B cell (primary cell): Measurements from ENCODE around the gene CRACR2A.

Source experiments
- EZH2 ChIP-seq: IDR thresholded peaks from 2 replicates; pipeline ENCODE4 v1.6.1; 2012; ENCODE audit warnings: borderline replicate concordance, low read depth, mild to moderate bottlenecking, moderate library complexity, low read length; ENCODE audit not compliant: insufficient read depth, poor library complexity, severe bottlenecking
- TF ChIP-seq, protein P1 (sequence below): fragments of 200-600 bp; IDR thresholded peaks from one replicate; pipeline ENCODE4 v1.8.0; 2022; ENCODE audit warnings: antibody characterized with exemption, mild to moderate bottlenecking

DNA sequence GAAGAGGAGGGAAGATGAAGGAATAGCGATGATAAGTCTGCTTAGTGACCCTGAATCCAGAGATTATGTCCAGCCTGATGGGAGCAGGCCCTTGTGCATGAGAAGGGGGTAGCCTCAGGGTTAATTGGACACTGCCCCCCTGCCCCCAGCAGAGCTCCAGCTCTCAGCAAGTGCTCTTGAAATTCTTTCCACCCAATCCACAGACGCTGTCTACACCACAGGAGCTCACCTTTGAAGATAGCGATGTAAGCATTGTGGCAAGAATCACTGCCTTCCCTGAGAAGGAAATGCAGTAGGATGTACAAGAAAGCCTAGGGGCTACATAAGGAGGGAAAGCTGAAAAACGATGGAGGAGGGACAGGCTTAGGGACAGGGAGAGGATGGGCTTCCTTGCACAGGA lies 39.4 kb downstream of the CRACR2A start:
- TF ChIP-seq, protein P1, sequence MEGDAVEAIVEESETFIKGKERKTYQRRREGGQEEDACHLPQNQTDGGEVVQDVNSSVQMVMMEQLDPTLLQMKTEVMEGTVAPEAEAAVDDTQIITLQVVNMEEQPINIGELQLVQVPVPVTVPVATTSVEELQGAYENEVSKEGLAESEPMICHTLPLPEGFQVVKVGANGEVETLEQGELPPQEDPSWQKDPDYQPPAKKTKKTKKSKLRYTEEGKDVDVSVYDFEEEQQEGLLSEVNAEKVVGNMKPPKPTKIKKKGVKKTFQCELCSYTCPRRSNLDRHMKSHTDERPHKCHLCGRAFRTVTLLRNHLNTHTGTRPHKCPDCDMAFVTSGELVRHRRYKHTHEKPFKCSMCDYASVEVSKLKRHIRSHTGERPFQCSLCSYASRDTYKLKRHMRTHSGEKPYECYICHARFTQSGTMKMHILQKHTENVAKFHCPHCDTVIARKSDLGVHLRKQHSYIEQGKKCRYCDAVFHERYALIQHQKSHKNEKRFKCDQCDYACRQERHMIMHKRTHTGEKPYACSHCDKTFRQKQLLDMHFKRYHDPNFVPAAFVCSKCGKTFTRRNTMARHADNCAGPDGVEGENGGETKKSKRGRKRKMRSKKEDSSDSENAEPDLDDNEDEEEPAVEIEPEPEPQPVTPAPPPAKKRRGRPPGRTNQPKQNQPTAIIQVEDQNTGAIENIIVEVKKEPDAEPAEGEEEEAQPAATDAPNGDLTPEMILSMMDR, result no peak
- no peak for TF ChIP-seq EZH2
